GM12865 (cell line): ENCODE measurements around the gene GABARAPL2.

Experiments used
- DNase-seq: peaks from one replicate; pipeline ENCODE4 v3.0.0; 2010; ENCODE audit warnings: low read depth
- H3K4me3 ChIP-seq: 2 replicates; pipeline ENCODE4 v1.5.1; 2011; ENCODE audit warnings: mild to moderate bottlenecking, low read depth, low read length, control low read depth
- TF ChIP-seq, protein P1 (sequence below): IDR thresholded peaks from 2 replicates; pipeline ENCODE4 v1.5.1; 2011; ENCODE audit warnings: low read length, control low read depth, low read depth, inconsistent platforms; ENCODE audit not compliant: insufficient read depth; ENCODE audit errors: missing control alignments

The GABARAPL2 gene

DNA sequence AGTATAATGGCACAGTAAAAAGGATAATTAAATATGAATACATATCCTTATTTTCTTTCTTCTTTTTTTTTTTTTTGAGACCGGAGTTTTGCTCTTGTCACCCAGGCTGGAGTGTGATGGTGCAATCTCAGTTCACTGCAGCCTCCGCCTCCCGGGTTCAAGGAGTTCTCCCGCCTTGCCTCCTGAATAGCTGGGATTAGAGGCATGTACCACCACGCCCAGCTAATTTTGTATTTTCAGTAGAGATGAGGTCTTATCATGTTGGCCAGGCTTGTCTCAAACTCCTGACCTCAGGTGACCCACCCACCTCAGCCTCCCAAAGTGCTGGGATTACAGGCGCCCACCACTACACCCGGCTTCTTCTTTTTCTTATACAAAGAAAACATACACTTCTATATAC is 12.0 kb downstream of the GABARAPL2 start:
- no peak for DNase-seq
- TF ChIP-seq, protein P1, sequence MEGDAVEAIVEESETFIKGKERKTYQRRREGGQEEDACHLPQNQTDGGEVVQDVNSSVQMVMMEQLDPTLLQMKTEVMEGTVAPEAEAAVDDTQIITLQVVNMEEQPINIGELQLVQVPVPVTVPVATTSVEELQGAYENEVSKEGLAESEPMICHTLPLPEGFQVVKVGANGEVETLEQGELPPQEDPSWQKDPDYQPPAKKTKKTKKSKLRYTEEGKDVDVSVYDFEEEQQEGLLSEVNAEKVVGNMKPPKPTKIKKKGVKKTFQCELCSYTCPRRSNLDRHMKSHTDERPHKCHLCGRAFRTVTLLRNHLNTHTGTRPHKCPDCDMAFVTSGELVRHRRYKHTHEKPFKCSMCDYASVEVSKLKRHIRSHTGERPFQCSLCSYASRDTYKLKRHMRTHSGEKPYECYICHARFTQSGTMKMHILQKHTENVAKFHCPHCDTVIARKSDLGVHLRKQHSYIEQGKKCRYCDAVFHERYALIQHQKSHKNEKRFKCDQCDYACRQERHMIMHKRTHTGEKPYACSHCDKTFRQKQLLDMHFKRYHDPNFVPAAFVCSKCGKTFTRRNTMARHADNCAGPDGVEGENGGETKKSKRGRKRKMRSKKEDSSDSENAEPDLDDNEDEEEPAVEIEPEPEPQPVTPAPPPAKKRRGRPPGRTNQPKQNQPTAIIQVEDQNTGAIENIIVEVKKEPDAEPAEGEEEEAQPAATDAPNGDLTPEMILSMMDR: no peak
- no peak overlapping the region for H3K4me3 ChIP-seq

DNA sequence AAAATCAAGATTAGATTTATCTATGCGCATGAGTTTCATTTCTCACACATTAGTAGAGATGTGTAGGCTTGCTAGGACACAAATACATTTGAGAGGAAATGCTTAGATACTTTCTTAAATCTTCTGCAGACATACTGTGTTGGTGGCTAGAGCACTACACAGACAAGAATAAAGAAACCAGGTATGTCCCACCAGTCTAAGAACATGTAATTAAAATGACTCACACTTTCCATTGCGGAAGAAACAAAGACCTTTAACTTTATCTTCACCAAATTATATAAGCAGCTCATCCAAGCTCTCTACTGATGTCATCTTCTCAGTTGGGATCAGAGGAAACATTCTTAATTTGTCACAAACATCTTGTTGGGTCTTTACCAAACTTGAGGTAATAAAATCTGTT is 12.5 kb downstream of the GABARAPL2 start:
- TF ChIP-seq, protein P1: no peak
- H3K4me3 ChIP-seq: no peak overlapping the region
- no peak for DNase-seq

DNA sequence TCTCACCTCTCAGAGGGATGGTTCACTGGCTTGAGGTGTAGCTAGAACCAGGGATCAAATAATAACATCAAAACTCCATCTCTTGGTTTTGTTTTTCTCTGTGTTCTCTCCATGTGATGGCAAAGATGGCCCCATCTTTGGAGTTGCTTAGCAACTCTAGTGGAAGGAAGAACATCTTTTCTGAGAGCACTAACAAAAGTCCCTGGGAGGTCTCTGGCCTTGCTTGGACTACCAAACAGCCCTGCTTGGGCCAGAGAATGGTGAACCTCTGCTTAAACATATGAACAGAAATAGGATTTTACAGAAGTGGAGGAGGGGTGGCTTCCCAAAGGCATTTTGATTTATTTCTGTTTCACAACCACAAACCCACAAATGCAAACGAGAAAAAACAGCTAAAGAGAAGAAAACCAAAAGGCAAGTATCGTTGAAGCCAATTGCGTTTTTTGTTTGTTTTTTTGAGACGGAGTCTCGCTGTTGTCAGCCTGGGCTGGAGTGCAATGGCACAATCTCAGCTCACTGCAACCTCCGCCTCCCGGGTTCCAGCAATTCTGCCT is 13.2 kb downstream of the GABARAPL2 start:
- TF ChIP-seq, protein P1: no peak
- DNase-seq: no peak
- H3K4me3 ChIP-seq: no peak overlapping the region

DNA sequence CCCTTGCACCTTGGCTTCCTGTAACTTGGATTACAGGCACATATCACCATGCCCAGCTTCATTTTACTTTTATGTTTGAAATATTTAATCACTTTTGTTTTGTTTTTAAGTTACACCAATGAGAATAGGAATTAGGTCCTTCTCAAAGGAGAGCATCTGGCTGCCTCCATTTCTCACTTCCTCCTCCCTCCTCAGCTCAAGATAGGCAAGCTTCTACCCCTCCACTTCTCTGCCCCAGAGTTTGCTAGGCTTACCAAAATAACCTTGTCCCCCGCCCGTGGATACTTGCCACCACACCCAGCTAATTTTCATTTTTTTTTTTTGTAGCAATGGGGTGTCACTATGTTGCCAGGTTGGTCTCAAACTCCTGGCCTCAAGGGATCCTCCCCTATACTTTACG is 17.9 kb downstream of the GABARAPL2 start:
- H3K4me3 ChIP-seq: no peak overlapping the region
- TF ChIP-seq, protein P1: no peak
- DNase-seq: peak; percentile 57

DNA sequence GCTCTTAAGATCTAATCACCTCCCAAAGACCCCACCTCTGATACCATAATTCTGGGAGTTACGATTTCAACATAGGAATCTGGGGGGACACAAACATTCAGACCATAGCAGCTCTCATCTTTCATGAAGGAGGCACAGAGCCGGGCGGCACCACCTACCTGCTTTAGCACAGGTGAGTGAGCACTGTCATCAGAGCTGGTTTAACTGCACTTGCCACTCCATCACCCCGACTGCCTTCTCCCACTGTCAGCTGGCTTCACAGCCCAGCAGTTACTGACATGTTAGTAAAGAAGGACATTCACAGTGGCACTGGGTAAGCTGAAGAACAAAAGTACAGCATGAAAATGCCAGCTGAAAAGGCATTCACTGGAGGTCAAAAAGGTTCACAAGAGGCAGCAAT is 22.5 kb downstream of the GABARAPL2 start:
- H3K4me3 ChIP-seq: no peak overlapping the region
- TF ChIP-seq, protein P1: no peak

DNA sequence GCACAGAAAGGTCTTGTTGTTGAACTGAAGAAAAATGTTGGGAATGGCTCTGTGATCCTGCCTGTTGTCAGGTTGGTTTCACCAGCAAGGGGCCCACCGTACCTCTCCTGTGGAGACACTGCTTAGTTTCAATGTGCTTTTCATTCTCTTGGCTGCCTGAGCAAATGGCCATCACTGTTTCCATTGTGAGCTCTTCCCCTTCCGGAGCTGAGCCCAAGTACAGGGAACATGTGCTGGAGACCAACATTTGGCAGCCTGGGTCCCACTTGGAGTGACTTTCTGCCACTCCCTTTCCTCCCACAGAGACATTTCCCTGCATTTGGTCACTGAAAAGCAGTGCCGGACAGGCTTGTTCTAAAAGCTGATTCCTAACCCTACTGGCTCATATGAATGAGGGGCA is 23.1 kb downstream of the GABARAPL2 start:
- H3K4me3 ChIP-seq: no peak overlapping the region
- TF ChIP-seq, protein P1: no peak
- DNase-seq: no peak

More for the DNA sequence above, 22.5 kb downstream of the GABARAPL2 start:
- no peak for DNase-seq
